ENCODE data around the gene CACNA1G. TPM values are rescaled to one million over a fixed set of nuclear protein-coding genes. Genes with fewer than 3 reads are reported as not detected.

Gene CACNA1G
- total RNA-seq, 1 donor from 2014 or later, result 29.0 TPM

DNA sequence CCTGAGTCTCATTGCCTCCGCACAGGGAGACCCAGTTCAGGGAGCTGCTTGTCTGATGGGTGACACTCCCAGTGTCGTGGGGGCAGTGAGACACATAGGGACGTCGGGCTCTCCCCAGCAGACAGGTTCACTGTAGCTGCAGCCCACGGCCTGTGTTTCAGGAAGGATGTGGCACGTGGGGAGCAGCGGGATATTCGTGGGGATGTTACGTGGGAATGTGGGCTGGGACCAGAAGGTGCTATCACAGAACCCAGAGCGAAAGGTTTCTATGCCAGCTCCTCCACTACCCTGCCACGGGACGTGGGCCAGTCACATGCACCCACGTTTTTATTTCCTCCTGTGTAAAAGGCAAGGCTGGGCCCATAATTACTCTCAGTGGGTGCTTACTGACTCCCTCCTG lies 16.3 kb downstream of the CACNA1G start:
- Mint-ChIP-seq H3K4me3 (no peak overlapping the region), H3K9me3 (no peaks in the 10 kb centered on the region), H3K36me3 (peaks cover 1% of the 10 kb centered on the region), H3K4me1 (peaks cover 4% of the 10 kb centered on the region), H3K27me3 (ENCODE audit: low read depth) (no peaks in the 10 kb centered on the region), H3K27ac (no peak overlapping the region)
- TF ChIP-seq, protein P1, sequence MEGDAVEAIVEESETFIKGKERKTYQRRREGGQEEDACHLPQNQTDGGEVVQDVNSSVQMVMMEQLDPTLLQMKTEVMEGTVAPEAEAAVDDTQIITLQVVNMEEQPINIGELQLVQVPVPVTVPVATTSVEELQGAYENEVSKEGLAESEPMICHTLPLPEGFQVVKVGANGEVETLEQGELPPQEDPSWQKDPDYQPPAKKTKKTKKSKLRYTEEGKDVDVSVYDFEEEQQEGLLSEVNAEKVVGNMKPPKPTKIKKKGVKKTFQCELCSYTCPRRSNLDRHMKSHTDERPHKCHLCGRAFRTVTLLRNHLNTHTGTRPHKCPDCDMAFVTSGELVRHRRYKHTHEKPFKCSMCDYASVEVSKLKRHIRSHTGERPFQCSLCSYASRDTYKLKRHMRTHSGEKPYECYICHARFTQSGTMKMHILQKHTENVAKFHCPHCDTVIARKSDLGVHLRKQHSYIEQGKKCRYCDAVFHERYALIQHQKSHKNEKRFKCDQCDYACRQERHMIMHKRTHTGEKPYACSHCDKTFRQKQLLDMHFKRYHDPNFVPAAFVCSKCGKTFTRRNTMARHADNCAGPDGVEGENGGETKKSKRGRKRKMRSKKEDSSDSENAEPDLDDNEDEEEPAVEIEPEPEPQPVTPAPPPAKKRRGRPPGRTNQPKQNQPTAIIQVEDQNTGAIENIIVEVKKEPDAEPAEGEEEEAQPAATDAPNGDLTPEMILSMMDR (IDR thresholded peaks at IDR 0.05; ENCODE audit: unreplicated experiment), result no peak
- DNase-seq (ENCODE audit: low spot score in 2 of 2, unreplicated experiment in 2 of 2), result no peak

DNA sequence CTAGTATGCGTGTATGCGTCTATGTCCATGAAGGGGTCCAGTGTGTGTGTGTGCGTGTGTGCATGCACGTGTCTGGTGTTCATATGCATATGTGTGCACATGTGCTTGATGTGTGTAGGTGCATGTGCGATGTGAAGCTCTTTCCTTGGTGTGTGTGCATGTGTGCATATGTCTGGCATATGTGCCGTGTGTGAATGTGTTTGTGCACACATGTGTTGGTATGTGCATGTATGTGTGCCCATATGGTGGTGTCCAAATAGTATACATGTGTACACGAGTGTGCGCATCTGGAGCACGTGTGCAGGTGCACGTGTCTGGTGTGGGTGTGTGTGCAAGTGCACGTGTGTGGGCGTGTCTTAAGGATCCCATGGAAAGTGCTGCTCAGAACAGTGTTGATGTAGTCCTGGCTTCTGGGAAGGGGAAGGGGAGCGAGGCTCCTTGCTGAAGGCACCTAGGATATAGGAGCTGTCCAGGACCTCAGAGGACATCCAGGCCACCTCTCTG lies 17.0 kb downstream of the CACNA1G start:
- TF ChIP-seq, protein P1 (IDR thresholded peaks at IDR 0.05; ENCODE audit: unreplicated experiment), result no peak
- H3K9me3 Mint-ChIP-seq, result no peaks in the 10 kb centered on the region
- peaks cover 1% of the 10 kb centered on the region for H3K36me3 Mint-ChIP-seq
- H3K27ac Mint-ChIP-seq, result no peak overlapping the region
- H3K27me3 Mint-ChIP-seq (ENCODE audit: low read depth), result no peaks in the 10 kb centered on the region
- H3K4me3 Mint-ChIP-seq, result no peak overlapping the region
- no peak for DNase-seq (ENCODE audit: low spot score in 2 of 2, unreplicated experiment in 2 of 2)
- peaks cover 7% of the 10 kb centered on the region for H3K4me1 Mint-ChIP-seq

DNA sequence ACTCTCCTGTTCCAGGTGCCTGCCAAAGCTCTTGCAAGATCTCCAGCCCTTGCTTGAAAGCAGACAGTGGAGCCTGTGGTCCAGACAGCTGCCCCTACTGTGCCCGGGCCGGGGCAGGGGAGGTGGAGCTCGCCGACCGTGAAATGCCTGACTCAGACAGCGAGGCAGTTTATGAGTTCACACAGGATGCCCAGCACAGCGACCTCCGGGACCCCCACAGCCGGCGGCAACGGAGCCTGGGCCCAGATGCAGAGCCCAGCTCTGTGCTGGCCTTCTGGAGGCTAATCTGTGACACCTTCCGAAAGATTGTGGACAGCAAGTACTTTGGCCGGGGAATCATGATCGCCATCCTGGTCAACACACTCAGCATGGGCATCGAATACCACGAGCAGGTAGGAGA lies 17.7 kb downstream of the CACNA1G start:
- TF ChIP-seq, protein P1 (IDR thresholded peaks at IDR 0.05; ENCODE audit: unreplicated experiment), result no peak
- Mint-ChIP-seq H3K4me3 (no peak overlapping the region), H3K27ac (no peak overlapping the region), H3K27me3 (ENCODE audit: low read depth) (no peaks in the 10 kb centered on the region), H3K4me1 (peaks cover 13% of the 10 kb centered on the region), H3K9me3 (no peaks in the 10 kb centered on the region), H3K36me3 (peaks cover 1% of the 10 kb centered on the region)
- no peak for DNase-seq (ENCODE audit: low spot score in 2 of 2, unreplicated experiment in 2 of 2)

DNA sequence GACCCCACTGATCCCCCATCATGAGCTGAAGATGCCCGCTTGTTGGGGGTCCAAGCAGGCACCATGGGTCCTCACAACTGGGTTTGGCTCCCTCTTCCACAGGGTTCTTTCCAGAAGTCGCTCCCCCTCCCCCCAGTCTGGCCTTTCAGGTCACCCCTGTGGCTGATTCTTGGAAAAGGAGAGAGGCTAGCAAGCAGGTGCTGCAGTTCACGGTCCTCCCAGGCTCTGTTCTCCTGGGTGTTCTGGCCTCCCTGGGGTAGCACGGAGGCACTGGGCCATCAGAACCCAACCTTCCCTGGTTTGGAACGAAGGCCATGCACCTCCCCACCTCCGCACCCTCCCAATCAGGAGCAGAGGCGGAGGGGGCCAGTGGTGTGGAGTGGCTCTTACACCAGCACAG lies 18.9 kb downstream of the CACNA1G start:
- Mint-ChIP-seq H3K27me3 (ENCODE audit: low read depth) (no peaks in the 10 kb centered on the region), H3K4me3 (no peak overlapping the region), H3K4me1 (peaks cover 25% of the 10 kb centered on the region), H3K27ac (no peak overlapping the region), H3K36me3 (no peaks in the 10 kb centered on the region), H3K9me3 (no peaks in the 10 kb centered on the region)
- TF ChIP-seq, protein P1 (IDR thresholded peaks at IDR 0.05; ENCODE audit: unreplicated experiment), result no peak
- DNase-seq (ENCODE audit: low spot score in 2 of 2, unreplicated experiment in 2 of 2), result no peak

DNA sequence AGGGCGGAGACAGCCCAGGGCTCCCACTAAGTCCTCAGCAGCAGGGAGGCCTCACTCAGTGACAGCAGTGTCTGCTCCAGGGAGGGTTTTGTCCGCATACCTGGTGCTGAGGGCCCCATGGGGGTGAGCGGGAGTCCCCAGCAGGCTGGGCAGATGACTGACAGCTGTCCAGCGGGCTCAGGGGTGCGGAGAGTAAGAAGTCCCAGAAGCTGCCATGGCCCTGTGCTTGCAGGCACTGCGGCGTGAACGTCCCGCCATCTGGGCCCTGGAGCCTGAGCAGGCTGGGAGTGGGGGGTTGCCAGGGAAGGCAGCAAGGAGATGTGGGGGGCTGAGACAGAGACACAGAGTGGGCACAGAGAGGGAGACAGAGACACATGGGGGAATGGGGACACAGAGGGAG lies 20.1 kb downstream of the CACNA1G start:
- TF ChIP-seq, protein P1 (IDR thresholded peaks at IDR 0.05; ENCODE audit: unreplicated experiment), result no peak
- Mint-ChIP-seq H3K27ac (no peak overlapping the region), H3K4me3 (no peak overlapping the region)

DNA sequence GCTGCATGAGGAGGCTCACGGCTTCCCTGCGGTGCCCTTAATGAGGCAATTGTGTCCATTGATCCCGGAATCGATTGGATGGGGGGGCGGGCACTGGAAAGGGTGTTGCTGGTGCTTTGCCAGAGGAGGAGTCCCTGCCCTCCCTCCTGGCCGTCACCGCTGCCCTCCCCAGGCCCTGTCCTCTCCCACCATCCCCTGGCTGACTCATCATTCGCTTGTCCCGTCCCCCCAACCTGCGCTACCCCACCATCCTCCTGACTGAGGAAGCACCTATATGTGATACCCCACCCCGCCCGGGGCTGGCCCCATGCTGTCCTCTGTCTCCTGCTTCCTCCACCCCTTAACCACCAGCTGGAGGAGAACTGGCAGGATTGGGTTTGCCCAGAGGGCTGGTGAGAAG lies 20.8 kb downstream of the CACNA1G start:
- Mint-ChIP-seq H3K27ac (no peak overlapping the region), H3K9me3 (no peaks in the 10 kb centered on the region), H3K4me3 (no peak overlapping the region), H3K4me1 (peaks cover 39% of the 10 kb centered on the region), H3K27me3 (ENCODE audit: low read depth) (no peaks in the 10 kb centered on the region), H3K36me3 (no peaks in the 10 kb centered on the region)
- DNase-seq (ENCODE audit: low spot score in 2 of 2, unreplicated experiment in 2 of 2), result no peak
- TF ChIP-seq, protein P1 (IDR thresholded peaks at IDR 0.05; ENCODE audit: unreplicated experiment), result no peak

More for the DNA sequence above, 20.1 kb downstream of the CACNA1G start:
- Mint-ChIP-seq H3K4me1 (peaks cover 32% of the 10 kb centered on the region), H3K27me3 (ENCODE audit: low read depth) (no peaks in the 10 kb centered on the region), H3K9me3 (no peaks in the 10 kb centered on the region), H3K36me3 (no peaks in the 10 kb centered on the region)
- no peak for DNase-seq (ENCODE audit: low spot score in 2 of 2, unreplicated experiment in 2 of 2)

All from mesothelial cell of epicardium (in vitro differentiated cells).